HepG2 (cell line): ENCODE data around the gene SHROOM1. TPM values are rescaled to one million over a fixed set of nuclear protein-coding genes. Genes with fewer than 3 reads are reported as not detected.

ENCODE experiments used
- ATAC-seq: fragments of 200-7000 bp; cut with Tn5 transposase; 3 replicates; pipeline ENCODE4 v1.9.1; 2020; ENCODE audit warnings: mild to moderate bottlenecking, moderate library complexity
- BruUV-seq: library from RNA; stranded (reverse); fragments of 400-500 nt; replicated peaks from 2 replicates; lab custom pipeline; 2021; lab: Mats Ljungman, UMichigan
- CTCF ChIA-PET: fragments of 300-600 bp; formaldehyde crosslinking; extraction: SDS; loops from one replicate; lab custom pipeline; 2021; ENCODE audit warnings: low total read pairs, inconsistent platforms, low intra/inter-chr PET ratio; lab: Yijun Ruan, JAX
- POLR2A ChIA-PET: fragments of 350-600 bp; sonication (Branson Sonifier 250); formaldehyde crosslinking; loops from one replicate; lab custom pipeline; 2020; ENCODE audit warnings: antibody characterized with exemption, inconsistent platforms; lab: Yijun Ruan, JAX
- DNase-seq: peaks from one replicate; pipeline ENCODE4 v3.0.0-alpha.2; 2015; ENCODE audit warnings: low spot score
- FAIRE-seq: peaks from 3 replicates; lab custom pipeline; 2011; peaks lifted over from hg19 to GRCh38; lab: Jason Lieb, UNC
- H2AFZ ChIP-seq: one replicate; pipeline ENCODE4 v1.6.1; 2011; ENCODE audit warnings: low read length, inconsistent platforms
- H3K27ac ChIP-seq: fragments of 300-600 bp; 3 replicates; pipeline ENCODE4 v1.8.0; 2011; ENCODE audit warnings: mixed run types, mild to moderate bottlenecking, mixed read lengths, low read length, inconsistent platforms; ENCODE audit not compliant: insufficient read depth; ENCODE audit errors: extremely low read length
- H3K27me3 ChIP-seq, 2 experiments: fragments of 200-600 bp in 1 of 2; 2 replicates in 1 of 2; 3 replicates in 1 of 2; pipeline versions ENCODE4 v1.6.0 to v1.8.0; 2011; ENCODE audit warnings: low read length in 2 of 2, mild to moderate bottlenecking in 2 of 2, moderate library complexity in 2 of 2, inconsistent platforms in 1 of 2; ENCODE audit not compliant: insufficient read depth in 2 of 2, control insufficient read depth in 1 of 2
- H3K36me3 ChIP-seq, 2 experiments: fragments of 200-600 bp in 1 of 2; replicated peaks in 1 of 2; 2 replicates in 1 of 2; 3 replicates in 1 of 2; pipeline versions ENCODE4 v1.5.1 to v1.8.0; 2011; ENCODE audit warnings: low read length in 2 of 2, inconsistent platforms in 1 of 2; ENCODE audit not compliant: insufficient read depth in 2 of 2, control insufficient read depth in 1 of 2
- H3K4me1 ChIP-seq: 2 replicates; pipeline ENCODE4 v1.5.1; 2012; ENCODE audit warnings: low read length, inconsistent platforms; ENCODE audit not compliant: insufficient read depth
- H3K4me2 ChIP-seq: 2 replicates; pipeline ENCODE4 v1.6.0; 2011; ENCODE audit warnings: low read depth, low read length, inconsistent platforms
- H3K4me3 ChIP-seq, 3 experiments: fragments of 200-600 bp in 1 of 3; sonication (generic), shearing (Covaris generic) in 1 of 3; replicated peaks in 1 of 3; 2 replicates each; pipeline ENCODE4 v1.5.1; 2011 to 2016; ENCODE audit warnings: low read length in 3 of 3, inconsistent platforms in 2 of 3, low read depth in 2 of 3, mild to moderate bottlenecking in 2 of 3, control low read depth in 1 of 3, mixed read lengths in 1 of 3; ENCODE audit not compliant: insufficient read depth in 1 of 3
- H3K79me2 ChIP-seq: one replicate; pipeline ENCODE4 v1.6.1; 2011; ENCODE audit warnings: low read length, inconsistent platforms; ENCODE audit not compliant: insufficient read depth
- H3K9ac ChIP-seq: 2 replicates; pipeline ENCODE4 v1.6.0; 2011; ENCODE audit warnings: mild to moderate bottlenecking, low read depth, low read length, inconsistent platforms; ENCODE audit not compliant: insufficient read depth
- H3K9me3 ChIP-seq: 2 replicates; pipeline ENCODE4 v1.5.1; 2012; ENCODE audit warnings: mild to moderate bottlenecking, low read length
- H4K20me1 ChIP-seq: 2 replicates; pipeline ENCODE4 v1.6.0; 2011; ENCODE audit warnings: inconsistent platforms, mild to moderate bottlenecking, low read length, moderate library complexity; ENCODE audit not compliant: insufficient read depth
- HNF4A ChIP-seq: sonication (generic); formaldehyde crosslinking; IDR thresholded peaks from 2 replicates; pipeline ENCODE4 v1.4.0; 2020; ENCODE audit warnings: missing genetic modification reagents
- HNRNPK ChIP-seq: fragments of 200-400 bp; formaldehyde crosslinking; IDR thresholded peaks from 2 replicates; pipeline ENCODE4 v1.6.1; 2018; ENCODE audit warnings: low read length, low read depth, moderate library complexity, mild to moderate bottlenecking; ENCODE audit not compliant: poor library complexity, severe bottlenecking
- RXRB ChIP-seq: IDR thresholded peaks from 2 replicates; pipeline ENCODE4 v1.6.1; 2016; ENCODE audit warnings: borderline replicate concordance, missing genetic modification reagents, missing compliant biosample characterization
- ZSCAN25 ChIP-seq: sonication (generic); formaldehyde crosslinking; IDR thresholded peaks from 2 replicates; pipeline ENCODE4 v1.8.0; 2022; ENCODE audit warnings: mild to moderate bottlenecking, missing genetic modification reagents
- WGBS: methylation state at CpG from one replicate; pipeline ENCODE4 v1.1.6; 2017; ENCODE audit warnings: low lambda C conversion rate; 5-methylcytosine and 5-hydroxymethylcytosine counted together
- in situ Hi-C: cut with HindIII; loops from 2 replicates; pipeline ENCODE4 v1.10.0; 2017; ENCODE audit warnings: low pct_unique_long_range_greater_than_20kb; ENCODE audit not compliant: extremely low pct_ligation_motif_present
- intact Hi-C: fragments of 100-400 bp; cut with micrococcal nuclease; formaldehyde crosslinking; loops from one replicate; pipeline ENCODE4 v1.10.0; 2022; ENCODE audit not compliant: unreplicated experiment
- polyA plus RNA-seq, 8 experiments: library from polyadenylated mRNA; depleted of rRNA in 3 of 8; stranded (reverse) in 7 of 8; unstranded in 1 of 8; fragments of >200 nt; fragmentation: Illumina TruSeq in 4 of 8; extraction: Trizol in 4 of 8; gene quantifications; 2 replicates each; pipeline versions ENCODE4 v1.2.1 to v1.2.3, GENCODE V29; 2011 to 2016; ENCODE audit warnings: low read depth in 4 of 8, missing spikeins in 1 of 8, mixed read lengths in 1 of 8; ENCODE audit not compliant: insufficient read depth in 1 of 8
- total RNA-seq, 5 experiments: library from RNA; depleted of rRNA; stranded (reverse); fragments of >200 nt; fragmentation: Illumina TruSeq; extraction: Trizol; gene quantifications; 2 replicates each; pipeline ENCODE4 v1.2.3, GENCODE V29; 2016; ENCODE audit warnings: low read depth in 1 of 5
- TF ChIP-seq, protein P1 (sequence below): sonication (generic); formaldehyde crosslinking; IDR thresholded peaks from 2 replicates; pipeline ENCODE4 v1.4.0; 2020; ENCODE audit warnings: mild to moderate bottlenecking, missing genetic modification reagents, borderline replicate concordance
- TF ChIP-seq, protein P2 (sequence below): fragments of 450-650 bp; IDR thresholded peaks from 2 replicates; pipeline ENCODE4 v1.6.1; 2017; ENCODE audit warnings: mild to moderate bottlenecking
- TF ChIP-seq, protein P3 (sequence below), 2 experiments: fragments of 450-650 bp in 1 of 2; sonication (generic) in 1 of 2; formaldehyde crosslinking in 1 of 2; IDR thresholded peaks; 2 replicates each; pipeline versions ENCODE4 v1.6.1 to v1.8.0; 2016 to 2022; ENCODE audit warnings: antibody characterized with exemption in 1 of 2, mild to moderate bottlenecking in 1 of 2, missing genetic modification reagents in 1 of 2
- TF ChIP-seq, protein P4 (sequence below): sonication (generic); formaldehyde crosslinking; IDR thresholded peaks from 2 replicates; pipeline ENCODE4 v1.5.1; 2020; ENCODE audit warnings: mild to moderate bottlenecking, missing genetic modification reagents, borderline replicate concordance

Gene SHROOM1
- total and polyA plus RNA-seq, 2 of the 13 experiments (the other 11 are each of a cell fraction or from before 2014, with no cell fraction given): 18.2 to 25.7 TPM

DNA sequence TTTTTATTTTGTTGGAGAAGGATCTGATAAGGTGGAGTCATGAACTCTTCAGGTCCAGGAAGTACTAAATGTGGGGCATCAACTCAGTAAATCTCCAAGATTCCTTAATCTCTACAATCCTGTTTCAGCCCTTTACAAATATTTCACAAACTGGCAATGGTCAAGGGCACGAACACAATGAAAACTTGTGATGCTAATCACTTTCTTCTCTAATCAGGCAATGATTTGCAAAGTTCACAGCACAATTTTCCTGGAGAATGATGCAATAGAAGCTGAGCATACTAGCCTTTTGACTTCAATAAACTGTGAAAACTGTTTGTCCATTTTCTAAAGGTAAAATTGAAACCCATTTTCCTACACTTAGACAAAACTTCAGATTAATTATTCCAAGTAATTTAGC, 18.9 kb upstream of the SHROOM1 start:
- ChIA-PET CTCF (no interaction called here), POLR2A (interaction anchor here (0.6 to 2.6 kb wide), 7 partner anchors 10 to 187 kb away, joined by 3 to 15 read pairs (median 4); partner anchors contain the start of genes GDF9, SHROOM1 and UQCRQ)
- Histone ChIP-seq H3K79me2 (no peaks in the 10 kb centered on the region), H3K27ac (peak overlapping the region; percentile 59), H4K20me1 (no peaks in the 10 kb centered on the region), H3K9me3 (no peaks in the 10 kb centered on the region), H3K27me3 (no peaks in the 10 kb centered on the region), H3K4me3 (no peak overlapping the region), H3K36me3 (no peaks in the 10 kb centered on the region), H2AFZ (peak overlapping the region; percentile 86), H3K4me1 (peaks cover 75% of the 10 kb centered on the region), H3K4me2 (peak overlapping the region; percentile 31; the same call in 1 of the 2 replicates), H3K9ac (no peak overlapping the region)
- in situ Hi-C loops (no loop called here), intact Hi-C loops (no loop called here)
- WGBS: 0% methylated on average over 1 of the region's 1 CpG
- peak; percentile 64 for DNase-seq
- peak; percentile 88 for FAIRE-seq
- ATAC-seq: peak; percentile 44; the same call in 2 of the 3 replicates
- BruUV-seq: no TSS peak
- TF ChIP-seq HNRNPK (no peak), HNF4A (peak; percentile 71), ZSCAN25 (CRISPR knock-in tag) (no peak), RXRB (CRISPR knock-in tag) (no peak)
- TF ChIP-seq, protein P1, sequence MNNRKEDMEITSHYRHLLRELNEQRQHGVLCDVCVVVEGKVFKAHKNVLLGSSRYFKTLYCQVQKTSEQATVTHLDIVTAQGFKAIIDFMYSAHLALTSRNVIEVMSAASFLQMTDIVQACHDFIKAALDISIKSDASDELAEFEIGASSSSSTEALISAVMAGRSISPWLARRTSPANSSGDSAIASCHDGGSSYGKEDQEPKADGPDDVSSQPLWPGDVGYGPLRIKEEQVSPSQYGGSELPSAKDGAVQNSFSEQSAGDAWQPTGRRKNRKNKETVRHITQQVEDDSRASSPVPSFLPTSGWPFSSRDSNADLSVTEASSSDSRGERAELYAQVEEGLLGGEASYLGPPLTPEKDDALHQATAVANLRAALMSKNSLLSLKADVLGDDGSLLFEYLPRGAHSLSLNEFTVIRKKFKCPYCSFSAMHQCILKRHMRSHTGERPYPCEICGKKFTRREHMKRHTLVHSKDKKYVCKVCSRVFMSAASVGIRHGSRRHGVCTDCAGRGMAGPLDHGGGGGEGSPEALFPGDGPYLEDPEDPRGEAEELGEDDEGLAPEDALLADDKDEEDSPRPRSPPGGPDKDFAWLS (CRISPR knock-in tag): no peak
- TF ChIP-seq, protein P2, sequence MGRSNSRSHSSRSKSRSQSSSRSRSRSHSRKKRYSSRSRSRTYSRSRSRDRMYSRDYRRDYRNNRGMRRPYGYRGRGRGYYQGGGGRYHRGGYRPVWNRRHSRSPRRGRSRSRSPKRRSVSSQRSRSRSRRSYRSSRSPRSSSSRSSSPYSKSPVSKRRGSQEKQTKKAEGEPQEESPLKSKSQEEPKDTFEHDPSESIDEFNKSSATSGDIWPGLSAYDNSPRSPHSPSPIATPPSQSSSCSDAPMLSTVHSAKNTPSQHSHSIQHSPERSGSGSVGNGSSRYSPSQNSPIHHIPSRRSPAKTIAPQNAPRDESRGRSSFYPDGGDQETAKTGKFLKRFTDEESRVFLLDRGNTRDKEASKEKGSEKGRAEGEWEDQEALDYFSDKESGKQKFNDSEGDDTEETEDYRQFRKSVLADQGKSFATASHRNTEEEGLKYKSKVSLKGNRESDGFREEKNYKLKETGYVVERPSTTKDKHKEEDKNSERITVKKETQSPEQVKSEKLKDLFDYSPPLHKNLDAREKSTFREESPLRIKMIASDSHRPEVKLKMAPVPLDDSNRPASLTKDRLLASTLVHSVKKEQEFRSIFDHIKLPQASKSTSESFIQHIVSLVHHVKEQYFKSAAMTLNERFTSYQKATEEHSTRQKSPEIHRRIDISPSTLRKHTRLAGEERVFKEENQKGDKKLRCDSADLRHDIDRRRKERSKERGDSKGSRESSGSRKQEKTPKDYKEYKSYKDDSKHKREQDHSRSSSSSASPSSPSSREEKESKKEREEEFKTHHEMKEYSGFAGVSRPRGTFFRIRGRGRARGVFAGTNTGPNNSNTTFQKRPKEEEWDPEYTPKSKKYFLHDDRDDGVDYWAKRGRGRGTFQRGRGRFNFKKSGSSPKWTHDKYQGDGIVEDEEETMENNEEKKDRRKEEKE: no peak
- TF ChIP-seq, protein P3, sequence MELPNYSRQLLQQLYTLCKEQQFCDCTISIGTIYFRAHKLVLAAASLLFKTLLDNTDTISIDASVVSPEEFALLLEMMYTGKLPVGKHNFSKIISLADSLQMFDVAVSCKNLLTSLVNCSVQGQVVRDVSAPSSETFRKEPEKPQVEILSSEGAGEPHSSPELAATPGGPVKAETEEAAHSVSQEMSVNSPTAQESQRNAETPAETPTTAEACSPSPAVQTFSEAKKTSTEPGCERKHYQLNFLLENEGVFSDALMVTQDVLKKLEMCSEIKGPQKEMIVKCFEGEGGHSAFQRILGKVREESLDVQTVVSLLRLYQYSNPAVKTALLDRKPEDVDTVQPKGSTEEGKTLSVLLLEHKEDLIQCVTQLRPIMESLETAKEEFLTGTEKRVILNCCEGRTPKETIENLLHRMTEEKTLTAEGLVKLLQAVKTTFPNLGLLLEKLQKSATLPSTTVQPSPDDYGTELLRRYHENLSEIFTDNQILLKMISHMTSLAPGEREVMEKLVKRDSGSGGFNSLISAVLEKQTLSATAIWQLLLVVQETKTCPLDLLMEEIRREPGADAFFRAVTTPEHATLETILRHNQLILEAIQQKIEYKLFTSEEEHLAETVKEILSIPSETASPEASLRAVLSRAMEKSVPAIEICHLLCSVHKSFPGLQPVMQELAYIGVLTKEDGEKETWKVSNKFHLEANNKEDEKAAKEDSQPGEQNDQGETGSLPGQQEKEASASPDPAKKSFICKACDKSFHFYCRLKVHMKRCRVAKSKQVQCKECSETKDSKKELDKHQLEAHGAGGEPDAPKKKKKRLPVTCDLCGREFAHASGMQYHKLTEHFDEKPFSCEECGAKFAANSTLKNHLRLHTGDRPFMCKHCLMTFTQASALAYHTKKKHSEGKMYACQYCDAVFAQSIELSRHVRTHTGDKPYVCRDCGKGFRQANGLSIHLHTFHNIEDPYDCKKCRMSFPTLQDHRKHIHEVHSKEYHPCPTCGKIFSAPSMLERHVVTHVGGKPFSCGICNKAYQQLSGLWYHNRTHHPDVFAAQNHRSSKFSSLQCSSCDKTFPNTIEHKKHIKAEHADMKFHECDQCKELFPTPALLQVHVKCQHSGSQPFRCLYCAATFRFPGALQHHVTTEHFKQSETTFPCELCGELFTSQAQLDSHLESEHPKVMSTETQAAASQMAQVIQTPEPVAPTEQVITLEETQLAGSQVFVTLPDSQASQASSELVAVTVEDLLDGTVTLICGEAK (IDR thresholded peaks at IDR 0.05): no peak
- TF ChIP-seq, protein P3 (CRISPR knock-in tag; IDR thresholded peaks at IDR 0.05): no peak
- TF ChIP-seq, protein P4, sequence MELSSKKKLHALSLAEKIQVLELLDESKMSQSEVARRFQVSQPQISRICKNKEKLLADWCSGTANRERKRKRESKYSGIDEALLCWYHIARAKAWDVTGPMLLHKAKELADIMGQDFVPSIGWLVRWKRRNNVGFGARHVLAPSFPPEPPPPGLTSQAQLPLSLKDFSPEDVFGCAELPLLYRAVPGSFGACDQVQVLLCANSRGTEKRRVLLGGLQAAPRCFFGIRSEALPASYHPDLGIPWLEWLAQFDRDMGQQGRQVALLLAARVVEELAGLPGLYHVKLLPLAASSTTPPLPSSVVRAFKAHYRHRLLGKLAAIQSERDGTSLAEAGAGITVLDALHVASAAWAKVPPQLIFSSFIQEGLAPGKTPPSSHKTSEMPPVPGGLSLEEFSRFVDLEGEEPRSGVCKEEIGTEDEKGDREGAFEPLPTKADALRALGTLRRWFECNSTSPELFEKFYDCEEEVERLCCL (CRISPR knock-in tag): no peak
